GM10266 (cell line): ENCODE measurements around the gene TMEM201.
"Not testable (repeated sequence)": the region's sequence is repeated elsewhere in the genome, so short reads cannot be mapped to it uniquely, and the experiment has no call there.

Experiments
- DNase-seq: peaks from one replicate; pipeline ENCODE4 v3.0.0; 2012; ENCODE audit errors: extremely low spot score
- CTCF ChIP-seq: IDR thresholded peaks from 2 replicates; pipeline ENCODE4 v1.5.1; 2012; ENCODE audit warnings: mild to moderate bottlenecking, low read depth; ENCODE audit not compliant: control insufficient read depth, insufficient read depth; ENCODE audit errors: missing control alignments

TMEM201 gene

GRCh38 chr1:9559673-9560072 lies 29.0 kb upstream of the TMEM201 start:
- DNase-seq = no peak
- no peak for TF ChIP-seq CTCF

- DNase-seq = not testable (repeated sequence)
Measured at GRCh38 chr1:9560090-9560489, 28.6 kb upstream of the TMEM201 start.

- no peak for TF ChIP-seq CTCF
- DNase-seq = no peak
Measured at GRCh38 chr1:9561429-9561828, 27.3 kb upstream of the TMEM201 start.

GRCh38 chr1:9569267-9569666 lies 19.4 kb upstream of the TMEM201 start:
- no peak for DNase-seq
- TF ChIP-seq CTCF = no peak

GRCh38 chr1:9570886-9571529 lies 17.7 kb upstream of the TMEM201 start:
- DNase-seq = not testable (repeated sequence)

- no peak for DNase-seq
- peak; percentile 26 for TF ChIP-seq CTCF
Measured at GRCh38 chr1:9573723-9574122, 15.0 kb upstream of the TMEM201 start.

- TF ChIP-seq CTCF = no peak
- DNase-seq = no peak
Measured at GRCh38 chr1:9575486-9575885, 13.2 kb upstream of the TMEM201 start.

- TF ChIP-seq CTCF = no peak
Measured at GRCh38 chr1:9576903-9577302, 11.8 kb upstream of the TMEM201 start.

More at GRCh38 chr1:9576903-9577302, 11.8 kb upstream of the TMEM201 start:
- no peak for DNase-seq
